Gastroesophageal sphincter (tissue), 2 donors: ENCODE results near the gene DCXR.

ENCODE experiments used
- POLR2A ChIP-seq, 2 donors: fragments of 450-650 bp; IDR thresholded peaks; one replicate each; pipeline ENCODE4 v1.6.1; 2017; ENCODE audit warnings: antibody characterized with exemption in 2 of 2, mild to moderate bottlenecking in 2 of 2, moderate library complexity in 1 of 2
- POLR2AphosphoS5 ChIP-seq: sonication (generic); formaldehyde crosslinking; IDR thresholded peaks from one replicate; pipeline ENCODE4 v1.6.1; 2017; ENCODE audit warnings: antibody characterized with exemption

DNA sequence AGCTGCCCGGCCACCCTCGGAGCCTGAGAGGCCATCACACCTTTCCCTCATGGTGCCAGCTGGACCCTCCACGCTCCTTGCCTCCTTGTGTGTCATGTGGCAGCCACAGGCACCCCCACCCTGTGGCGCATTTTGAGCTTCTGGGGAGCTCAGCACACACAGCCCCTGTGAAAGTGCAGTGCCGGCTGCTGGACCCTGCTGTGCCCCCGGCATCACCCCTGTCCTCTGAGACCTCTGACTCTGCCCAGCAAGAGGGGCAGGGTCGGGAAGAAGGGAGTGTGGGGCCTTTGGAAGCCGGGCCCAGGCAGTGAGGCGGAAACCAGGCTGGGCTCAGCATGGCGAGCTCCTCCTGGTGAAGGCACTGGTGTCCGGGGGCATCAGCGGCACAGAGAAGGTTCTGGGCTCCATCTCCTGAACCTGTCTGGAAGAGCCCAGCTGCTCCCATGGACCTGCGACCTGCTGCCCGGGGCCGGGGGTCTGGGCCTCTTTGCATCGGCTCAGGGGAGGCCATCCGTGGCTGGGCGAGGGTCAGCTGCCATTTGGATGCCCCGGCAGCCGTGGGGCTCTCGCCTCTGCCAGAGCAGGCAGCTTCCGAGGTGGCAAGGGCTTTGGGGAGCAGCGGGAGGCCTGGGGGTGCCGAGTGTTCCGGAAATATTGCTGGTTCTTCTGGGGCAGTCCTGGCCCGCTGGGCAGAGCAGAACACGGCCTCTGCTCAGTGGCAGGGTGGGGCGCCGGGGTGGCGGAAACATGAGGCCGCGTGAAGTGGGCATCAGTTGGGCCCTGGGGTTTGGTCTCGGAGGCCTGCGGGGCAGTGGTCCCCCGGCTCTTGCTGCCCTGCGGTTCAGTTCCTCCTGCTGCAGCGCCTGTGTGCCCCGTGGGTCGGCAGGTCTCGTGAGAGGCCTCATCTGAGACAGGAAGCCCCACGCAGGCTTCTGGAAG, 32.7 kb downstream of the DCXR start:
- no peak for TF ChIP-seq POLR2A (IDR thresholded peaks at IDR 0.05)
- no peak for TF ChIP-seq POLR2AphosphoS5
